Hepatocyte (in vitro differentiated cells): ENCODE results near the gene GPR157. TPM values are rescaled to one million over a fixed set of nuclear protein-coding genes. Genes with fewer than 3 reads are reported as not detected.
"Not testable (repeated sequence)": the region's sequence is repeated elsewhere in the genome, so short reads cannot be mapped to it uniquely, and the experiment has no call there.

Experiments
- DNase-seq: peaks from one replicate; pipeline ENCODE4 v3.0.0-alpha.2; 2016; ENCODE audit warnings: low spot score
- H2AFZ ChIP-seq: fragments of 200-600 bp; sonication (generic); 2 replicates; pipeline ENCODE4 v1.6.0; 2016; ENCODE audit warnings: antibody characterized with exemption, mild to moderate bottlenecking
- H3K27ac ChIP-seq: fragments of 200-600 bp; sonication (generic); 2 replicates; pipeline ENCODE4 v1.5.1; 2016; ENCODE audit warnings: mild to moderate bottlenecking
- H3K27me3 ChIP-seq: fragments of 200-600 bp; sonication (generic); 2 replicates; pipeline ENCODE4 v1.6.1; 2016
- H3K36me3 ChIP-seq: fragments of 200-600 bp; sonication (generic); replicated peaks from 2 replicates; pipeline ENCODE4 v1.5.1; 2016; ENCODE audit warnings: low read depth; ENCODE audit not compliant: insufficient read depth
- H3K4me1 ChIP-seq: fragments of 200-600 bp; sonication (generic); 2 replicates; pipeline ENCODE4 v1.5.1; 2016; ENCODE audit warnings: mild to moderate bottlenecking, moderate library complexity; ENCODE audit not compliant: insufficient read depth
- H3K4me2 ChIP-seq: fragments of 200-600 bp; sonication (generic); 2 replicates; pipeline ENCODE4 v1.6.0; 2016
- H3K4me3 ChIP-seq: fragments of 200-600 bp; sonication (generic); 2 replicates; pipeline ENCODE4 v1.5.1; 2016; ENCODE audit warnings: mild to moderate bottlenecking
- H3K79me2 ChIP-seq: fragments of 200-600 bp; sonication (generic); 2 replicates; pipeline ENCODE4 v1.6.0; 2017; ENCODE audit warnings: mild to moderate bottlenecking
- H3K9me2 ChIP-seq: fragments of 200-600 bp; sonication (generic); replicated peaks from 2 replicates; pipeline ENCODE4 v1.6.0; 2017; ENCODE audit warnings: mild to moderate bottlenecking; ENCODE audit not compliant: insufficient read depth
- H3K9me3 ChIP-seq: fragments of 200-600 bp; sonication (generic); 2 replicates; pipeline ENCODE4 v1.5.1; 2016; ENCODE audit warnings: low read depth, mild to moderate bottlenecking
- H4K20me1 ChIP-seq: fragments of 200-600 bp; sonication (generic); 2 replicates; pipeline ENCODE4 v1.6.0; 2016; ENCODE audit warnings: mild to moderate bottlenecking; ENCODE audit not compliant: insufficient read depth, poor library complexity, severe bottlenecking
- EZH2 ChIP-seq: fragments of 200-600 bp; sonication (generic); IDR thresholded peaks from 2 replicates; pipeline ENCODE4 v1.6.1; 2016; ENCODE audit warnings: antibody characterized with exemption, mild to moderate bottlenecking, borderline replicate concordance
- EZH2phosphoT487 ChIP-seq: fragments of 200-600 bp; sonication (generic); IDR thresholded peaks from one replicate; pipeline ENCODE4 v1.6.1; 2018; ENCODE audit warnings: antibody characterized with exemption, mild to moderate bottlenecking, low read depth, moderate library complexity; ENCODE audit not compliant: unreplicated experiment, severe bottlenecking
- WGBS: methylation state at CpG from one replicate; pipeline ENCODE4 v1.1.6; 2016; ENCODE audit warnings: low lambda C conversion rate; ENCODE audit errors: missing lambda C conversion rate; 5-methylcytosine and 5-hydroxymethylcytosine counted together
- polyA plus RNA-seq: library from polyadenylated mRNA; unstranded; fragments of >200 nt; fragmentation: Nextera tagmentation; extraction: Ambion mirVana; gene quantifications from 2 replicates; pipeline ENCODE4 v1.2.1, GENCODE V29; 2016
- total RNA-seq: library from RNA; depleted of rRNA; stranded (reverse); fragments of >200 nt; gene quantifications from 2 replicates; pipeline ENCODE4 v1.2.3, GENCODE V29; 2014
- TF ChIP-seq, protein P1 (sequence below): fragments of 200-600 bp; sonication (generic); IDR thresholded peaks from 2 replicates; pipeline ENCODE4 v1.5.1; 2016; ENCODE audit warnings: antibody characterized with exemption, mild to moderate bottlenecking; ENCODE audit not compliant: poor library complexity

The GPR157 gene
- total and polyA plus RNA-seq, 2 experiments from 2014 or later: 14.4 to 18.6 TPM

DNA sequence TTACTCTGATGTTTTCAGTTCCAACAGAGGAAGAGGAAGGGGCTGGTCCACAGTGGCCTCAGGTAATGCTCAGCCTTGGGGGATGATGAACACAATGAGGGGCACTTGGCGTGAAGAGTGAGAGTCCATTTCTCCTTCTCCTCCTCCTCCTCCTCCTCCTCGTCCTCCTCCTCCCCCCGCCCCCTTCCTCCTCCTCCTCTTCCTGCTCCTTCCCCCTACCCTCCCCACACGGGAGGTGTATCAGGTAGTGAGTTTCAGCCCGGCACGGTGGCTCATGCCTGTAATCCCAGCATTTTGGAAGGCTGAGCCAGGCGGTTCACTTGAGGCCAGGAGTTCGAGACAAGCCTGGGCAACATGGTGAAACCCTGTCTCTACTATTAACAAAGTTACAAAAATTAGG lies 17.3 kb upstream of the GPR157 start:
- no peaks in the 10 kb centered on the region for H3K9me3 ChIP-seq
- H2AFZ ChIP-seq: no peak overlapping the region
- no peaks in the 10 kb centered on the region for H3K4me1 ChIP-seq
- H3K9me2 ChIP-seq: no peaks in the 10 kb centered on the region
- H3K27ac ChIP-seq: no peak overlapping the region
- H3K4me2 ChIP-seq: no peak overlapping the region
- H3K36me3 ChIP-seq: no peaks in the 10 kb centered on the region
- no peaks in the 10 kb centered on the region for H4K20me1 ChIP-seq
- no peak overlapping the region for H3K4me3 ChIP-seq
- no peaks in the 10 kb centered on the region for H3K27me3 ChIP-seq
- no peak for TF ChIP-seq EZH2
- TF ChIP-seq, protein P1, sequence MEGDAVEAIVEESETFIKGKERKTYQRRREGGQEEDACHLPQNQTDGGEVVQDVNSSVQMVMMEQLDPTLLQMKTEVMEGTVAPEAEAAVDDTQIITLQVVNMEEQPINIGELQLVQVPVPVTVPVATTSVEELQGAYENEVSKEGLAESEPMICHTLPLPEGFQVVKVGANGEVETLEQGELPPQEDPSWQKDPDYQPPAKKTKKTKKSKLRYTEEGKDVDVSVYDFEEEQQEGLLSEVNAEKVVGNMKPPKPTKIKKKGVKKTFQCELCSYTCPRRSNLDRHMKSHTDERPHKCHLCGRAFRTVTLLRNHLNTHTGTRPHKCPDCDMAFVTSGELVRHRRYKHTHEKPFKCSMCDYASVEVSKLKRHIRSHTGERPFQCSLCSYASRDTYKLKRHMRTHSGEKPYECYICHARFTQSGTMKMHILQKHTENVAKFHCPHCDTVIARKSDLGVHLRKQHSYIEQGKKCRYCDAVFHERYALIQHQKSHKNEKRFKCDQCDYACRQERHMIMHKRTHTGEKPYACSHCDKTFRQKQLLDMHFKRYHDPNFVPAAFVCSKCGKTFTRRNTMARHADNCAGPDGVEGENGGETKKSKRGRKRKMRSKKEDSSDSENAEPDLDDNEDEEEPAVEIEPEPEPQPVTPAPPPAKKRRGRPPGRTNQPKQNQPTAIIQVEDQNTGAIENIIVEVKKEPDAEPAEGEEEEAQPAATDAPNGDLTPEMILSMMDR: no peak
- TF ChIP-seq EZH2phosphoT487: no peak
- 78% methylated on average over 5 of the region's 8 CpGs for WGBS
- DNase-seq: no peak
- no peaks in the 10 kb centered on the region for H3K79me2 ChIP-seq

DNA sequence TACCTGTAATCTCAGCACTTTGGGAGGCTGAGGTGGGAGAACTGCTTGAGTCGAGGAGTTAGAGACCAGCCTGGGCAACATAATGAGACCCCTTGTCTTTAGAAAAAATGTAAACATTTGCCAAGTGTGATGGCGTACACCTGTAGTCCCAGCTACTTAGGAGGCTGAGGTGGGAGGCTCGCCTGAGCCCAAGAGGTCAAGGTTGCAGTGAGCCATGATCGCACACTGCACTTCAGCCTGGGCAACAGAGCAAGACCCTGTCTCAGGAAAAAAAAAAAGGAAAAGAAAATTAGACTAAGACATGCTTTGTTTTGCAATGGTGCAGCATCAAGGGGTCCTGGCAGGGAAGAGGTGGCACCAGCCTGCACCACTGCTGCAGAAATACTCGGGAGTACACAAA lies 16.8 kb upstream of the GPR157 start:
- no peak overlapping the region for H3K27ac ChIP-seq

DNA sequence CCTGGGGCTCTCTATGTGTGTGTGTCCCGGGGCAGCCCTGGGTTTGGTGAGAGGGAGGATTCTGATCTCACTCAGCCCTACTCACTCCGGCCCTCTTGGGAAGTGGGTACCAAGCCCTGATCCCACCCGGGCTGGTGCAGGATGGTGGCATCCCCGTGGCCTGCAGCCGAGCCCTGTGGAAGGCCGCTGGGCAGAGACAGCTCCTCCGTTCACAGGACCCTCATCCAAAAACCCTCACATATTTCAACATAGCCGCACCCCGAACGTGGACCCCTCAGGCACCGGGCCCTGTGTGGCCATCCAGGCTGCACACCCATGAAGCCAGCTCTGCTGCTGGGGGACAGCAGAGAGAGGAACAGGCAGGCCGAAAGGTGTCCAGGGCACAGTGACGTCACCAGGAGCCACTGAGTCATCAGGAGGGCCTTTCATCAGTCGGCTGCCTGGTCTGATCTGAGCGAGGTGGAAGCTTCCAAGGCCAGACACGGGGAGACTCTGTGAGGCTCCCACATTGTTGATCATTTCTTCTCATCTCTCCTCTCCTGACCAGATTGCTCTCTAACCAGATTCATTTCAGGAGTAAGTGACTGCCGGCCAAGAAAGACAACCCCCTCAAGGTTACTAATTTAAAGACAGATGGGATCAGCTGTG lies 16.2 kb upstream of the GPR157 start:
- no peak overlapping the region for H3K4me2 ChIP-seq

More for the DNA sequence above, 16.8 kb upstream of the GPR157 start:
- H4K20me1 ChIP-seq: no peaks in the 10 kb centered on the region
- no peaks in the 10 kb centered on the region for H3K27me3 ChIP-seq
- DNase-seq: no peak
- H2AFZ ChIP-seq: no peak overlapping the region
- H3K9me2 ChIP-seq: no peaks in the 10 kb centered on the region
- H3K9me3 ChIP-seq: no peaks in the 10 kb centered on the region
- TF ChIP-seq EZH2: no peak
- TF ChIP-seq EZH2phosphoT487: no peak
- TF ChIP-seq, protein P1: no peak
- H3K79me2 ChIP-seq: no peaks in the 10 kb centered on the region
- 86% methylated on average over 5 of the region's 5 CpGs for WGBS
- no peaks in the 10 kb centered on the region for H3K36me3 ChIP-seq
- no peaks in the 10 kb centered on the region for H3K4me1 ChIP-seq
- no peak overlapping the region for H3K4me3 ChIP-seq
- H3K4me2 ChIP-seq: no peak overlapping the region

DNA sequence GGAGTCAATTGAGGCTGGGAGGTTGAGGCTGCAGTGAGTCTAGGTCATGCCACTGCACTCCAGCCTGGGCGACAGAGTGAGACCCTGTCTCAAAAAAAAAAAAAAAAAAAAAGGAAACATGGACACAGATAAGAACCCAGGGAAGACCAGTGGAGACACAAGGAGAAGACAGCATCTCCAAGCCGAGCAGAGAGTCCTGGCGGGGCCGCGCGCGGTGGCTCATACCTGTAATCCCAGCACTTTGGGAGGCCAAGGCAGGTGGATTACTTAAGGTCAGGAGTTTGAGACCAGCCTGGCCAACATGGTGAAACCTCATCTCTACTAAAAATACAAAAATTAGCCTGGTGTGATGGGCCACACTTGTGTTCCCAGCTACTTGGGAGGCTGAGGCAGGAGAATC lies 15.6 kb upstream of the GPR157 start:
- 98% methylated on average over 7 of the region's 7 CpGs for WGBS
- H3K4me2 ChIP-seq, H4K20me1 ChIP-seq, H3K4me1 ChIP-seq, H3K4me3 ChIP-seq, H3K27me3 ChIP-seq, H3K9me3 ChIP-seq, H3K27ac ChIP-seq, H3K36me3 ChIP-seq, DNase-seq, H3K79me2 ChIP-seq, H3K9me2 ChIP-seq, H2AFZ ChIP-seq: not testable (repeated sequence)

More for the DNA sequence above, 16.2 kb upstream of the GPR157 start:
- H3K9me3 ChIP-seq: no peaks in the 10 kb centered on the region
- H3K27me3 ChIP-seq: no peaks in the 10 kb centered on the region
- H4K20me1 ChIP-seq: no peaks in the 10 kb centered on the region
- H3K4me3 ChIP-seq: no peak overlapping the region
- DNase-seq: peak; percentile 66
- no peak overlapping the region for H2AFZ ChIP-seq
- H3K36me3 ChIP-seq: no peaks in the 10 kb centered on the region
- no peaks in the 10 kb centered on the region for H3K4me1 ChIP-seq
- H3K27ac ChIP-seq: no peak overlapping the region
- WGBS: 75% methylated on average over 16 of the region's 17 CpGs
- no peak for TF ChIP-seq EZH2
- TF ChIP-seq, protein P1: no peak
- TF ChIP-seq EZH2phosphoT487: no peak
- no peaks in the 10 kb centered on the region for H3K79me2 ChIP-seq
- no peaks in the 10 kb centered on the region for H3K9me2 ChIP-seq
